ENCODE results near the gene ITGAL.

GRCh38 chr16:30566531-30566930 is 94.0 kb downstream of the ITGAL start:
- TF ChIP-seq POLR2A (IDR thresholded peaks at IDR 0.05): no peak
- no peak for TF ChIP-seq CTCF (IDR thresholded peaks at IDR 0.05)
- TF ChIP-seq EP300 (IDR thresholded peaks at IDR 0.05; ENCODE audit: low read depth): no peak

Data from transverse colon (tissue), 3 donors.